B cell (primary cell): ENCODE results near the gene BLOC1S1. TPM values are rescaled to one million over a fixed set of nuclear protein-coding genes. Genes with fewer than 3 reads are reported as not detected.

Experiments
- ATAC-seq: fragments of 200-7000 bp; cut with Tn5 transposase; one replicate; pipeline ENCODE4 v1.10.0; 2021; ENCODE audit warnings: low read depth, mild to moderate bottlenecking, moderate number of reproducible peaks, moderate library complexity
- CTCF ChIA-PET: fragments of 350-600 bp; sonication (Branson Sonifier 250); formaldehyde crosslinking; loops from one replicate; lab custom pipeline; 2021; ENCODE audit warnings: antibody characterized with exemption, inconsistent platforms; lab: Charles Lee
- POLR2A ChIA-PET: fragments of 350-600 bp; sonication (Branson Sonifier 250); formaldehyde crosslinking; loops from one replicate; lab custom pipeline; 2021; ENCODE audit warnings: antibody characterized with exemption; lab: Charles Lee
- DNase-seq: peaks from one replicate; pipeline ENCODE4 v3.0.0; 2013
- H2AFZ ChIP-seq: 2 replicates; pipeline ENCODE4 v1.6.1; 2012; ENCODE audit warnings: mild to moderate bottlenecking, low read depth, low read length; ENCODE audit not compliant: insufficient read depth, poor library complexity, severe bottlenecking
- H3K27ac ChIP-seq, 2 donors: 1 replicate in 1 of 2; 2 replicates in 1 of 2; pipeline ENCODE4 v1.5.1; 2012 to 2013; ENCODE audit warnings: low read length in 2 of 2, mild to moderate bottlenecking in 2 of 2, moderate library complexity in 1 of 2
- H3K27me3 ChIP-seq, 4 experiments: fragments of 200-600 bp in 1 of 4; sonication (generic) in 1 of 4; replicated peaks in 1 of 4; 1 replicate in 2 of 4; 2 replicates in 2 of 4; pipeline versions ENCODE4 v1.6.1 to v1.7.0; 2013 to 2016; ENCODE audit warnings: low read length in 3 of 4, mild to moderate bottlenecking in 2 of 4, mixed read lengths in 1 of 4, moderate library complexity in 1 of 4; ENCODE audit not compliant: insufficient read depth in 4 of 4, control insufficient read depth in 3 of 4; ENCODE audit errors: control extremely low read depth in 1 of 4
- H3K36me3 ChIP-seq, 2 experiments: replicated peaks in 1 of 2; 1 replicate in 1 of 2; 2 replicates in 1 of 2; pipeline versions ENCODE4 v1.6.1 to v1.7.1; 2013; ENCODE audit warnings: low read length in 1 of 2; ENCODE audit not compliant: insufficient read depth in 2 of 2, control insufficient read depth in 1 of 2; ENCODE audit errors: control extremely low read depth in 1 of 2, extremely low read depth in 1 of 2
- H3K4me1 ChIP-seq, 2 donors: fragments of 200-600 bp in 1 of 2; sonication (generic) in 1 of 2; 1 replicate in 1 of 2; 2 replicates in 1 of 2; pipeline versions ENCODE4 v1.5.1 to v1.6.1; 2013 to 2017; ENCODE audit warnings: low read length in 2 of 2; ENCODE audit not compliant: control insufficient read depth in 2 of 2, insufficient read depth in 2 of 2
- H3K4me2 ChIP-seq: replicated peaks from 2 replicates; pipeline ENCODE3; 2012; ENCODE audit warnings: mild to moderate bottlenecking, low read depth, low read length; ENCODE audit not compliant: poor library complexity, severe bottlenecking
- H3K4me3 ChIP-seq, 5 experiments: fragments of 200-600 bp in 1 of 5; sonication (generic) in 1 of 5; 1 replicate in 3 of 5; 2 replicates in 2 of 5; pipeline versions ENCODE4 v1.5.1 to v1.7.0; 2011 to 2016; ENCODE audit warnings: low read length in 4 of 5, mild to moderate bottlenecking in 4 of 5, low read depth in 2 of 5, control low read depth in 1 of 5, moderate library complexity in 1 of 5; ENCODE audit not compliant: insufficient read depth in 1 of 5; ENCODE audit errors: control extremely low read depth in 1 of 5, extremely low read depth in 1 of 5
- H3K79me2 ChIP-seq: fragments of 200-600 bp; sonication (generic); one replicate; pipeline ENCODE4 v1.6.0; 2016; ENCODE audit warnings: low read length; ENCODE audit not compliant: control insufficient read depth, insufficient read depth
- H3K9ac ChIP-seq: fragments of 200-600 bp; sonication (generic); 2 replicates; pipeline ENCODE4 v1.6.1; 2017; ENCODE audit warnings: mild to moderate bottlenecking, low read length, moderate library complexity
- H3K9me3 ChIP-seq, 3 donors: one replicate each; pipeline versions ENCODE4 v1.6.1 to v1.7.1; 2013; ENCODE audit warnings: low read length in 2 of 3; ENCODE audit not compliant: control insufficient read depth in 2 of 3, insufficient read depth in 1 of 3; ENCODE audit errors: control extremely low read depth in 1 of 3
- H4K20me1 ChIP-seq: 2 replicates; pipeline ENCODE4 v1.6.0; 2012; ENCODE audit warnings: mild to moderate bottlenecking, low read length; ENCODE audit not compliant: insufficient read depth, control insufficient read depth, poor library complexity, severe bottlenecking
- H3K27ac Mint-ChIP-seq: one replicate; pipeline ENCODE4 v1.8.0; 2021; ENCODE audit warnings: mixed read lengths
- H3K27me3 Mint-ChIP-seq: one replicate; pipeline ENCODE4 v1.8.0; 2021; ENCODE audit warnings: mixed read lengths
- H3K4me1 Mint-ChIP-seq: one replicate; pipeline ENCODE4 v1.8.0; 2021; ENCODE audit warnings: mixed read lengths
- H3K4me3 Mint-ChIP-seq: one replicate; pipeline ENCODE4 v1.8.0; 2021; ENCODE audit warnings: mixed read lengths
- H3K9me3 Mint-ChIP-seq: one replicate; pipeline ENCODE4 v1.8.0; 2022; ENCODE audit warnings: mixed read lengths; ENCODE audit not compliant: insufficient read depth
- EZH2 ChIP-seq: IDR thresholded peaks from 2 replicates; pipeline ENCODE4 v1.6.1; 2012; ENCODE audit warnings: borderline replicate concordance, low read depth, mild to moderate bottlenecking, moderate library complexity, low read length; ENCODE audit not compliant: insufficient read depth, poor library complexity, severe bottlenecking
- WGBS: methylation state at CpG from one replicate; pipeline ENCODE4 v1.1.5; 2013; ENCODE audit warnings: missing lambda C conversion rate; ENCODE audit not compliant: insufficient coverage; 5-methylcytosine and 5-hydroxymethylcytosine counted together
- intact Hi-C: fragments of 100-400 bp; cut with micrococcal nuclease; formaldehyde crosslinking; loops from one replicate; pipeline ENCODE4 v1.10.0; 2022
- polyA plus RNA-seq: library from polyadenylated mRNA; depleted of rRNA; stranded (reverse); fragments of >200 nt; gene quantifications from 2 replicates; pipeline ENCODE4 v1.2.3, GENCODE V29; 2012
- total RNA-seq, 2 donors: library from RNA; stranded (reverse); fragments of 120-200 nt in 1 of 2; gene quantifications; 1 replicate in 1 of 2; 2 replicates in 1 of 2; pipeline versions ENCODE4 v1.2.3 to v1.2.4, GENCODE V29; 2013 to 2022
- TF ChIP-seq, protein P1 (sequence below): fragments of 200-600 bp; IDR thresholded peaks from one replicate; pipeline ENCODE4 v1.8.0; 2022; ENCODE audit warnings: antibody characterized with exemption, mild to moderate bottlenecking

The BLOC1S1 gene
- total and polyA plus RNA-seq, 2 donors (not counting 1 experiment from before 2014, with no cell fraction given), result 71.1 to 229 TPM

DNA sequence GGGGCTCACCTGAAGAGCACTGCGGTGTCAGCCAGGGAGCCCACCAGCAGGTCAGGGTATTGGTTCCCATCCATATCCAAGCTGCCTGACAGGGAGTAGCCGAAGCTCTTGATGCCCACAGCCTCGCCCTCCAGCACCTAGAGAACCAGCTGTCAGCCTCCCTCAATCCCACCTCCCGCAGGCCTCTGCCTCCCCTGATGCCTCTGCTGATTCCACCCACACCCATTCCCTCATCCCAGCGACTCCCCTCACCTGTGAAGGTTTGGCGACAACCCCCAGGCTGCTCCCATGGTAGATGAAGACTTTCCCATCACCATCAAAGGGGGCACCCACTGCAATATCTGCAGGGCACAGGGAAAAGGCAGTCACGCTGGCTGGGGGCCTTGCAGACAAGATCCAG, 18.2 kb upstream of the BLOC1S1 start:
- no peaks in the 10 kb centered on the region for H3K79me2 ChIP-seq
- H4K20me1 ChIP-seq, result no peaks in the 10 kb centered on the region
- H3K9ac ChIP-seq, result no peak overlapping the region
- Mint-ChIP-seq H3K4me1 (no peaks in the 10 kb centered on the region), H3K4me3 (no peak overlapping the region), H3K27me3 (no peaks in the 10 kb centered on the region), H3K9me3 (no peaks in the 10 kb centered on the region), H3K27ac (no peak overlapping the region)
- CTCF ChIA-PET, result no interaction called here
- H3K36me3 ChIP-seq, result no peaks in the 10 kb centered on the region
- H2AFZ ChIP-seq, result no peak overlapping the region
- POLR2A ChIA-PET, result no interaction called here
- 89% methylated on average over 5 of the region's 7 CpGs for WGBS
- no peak for TF ChIP-seq EZH2
- TF ChIP-seq, protein P1, sequence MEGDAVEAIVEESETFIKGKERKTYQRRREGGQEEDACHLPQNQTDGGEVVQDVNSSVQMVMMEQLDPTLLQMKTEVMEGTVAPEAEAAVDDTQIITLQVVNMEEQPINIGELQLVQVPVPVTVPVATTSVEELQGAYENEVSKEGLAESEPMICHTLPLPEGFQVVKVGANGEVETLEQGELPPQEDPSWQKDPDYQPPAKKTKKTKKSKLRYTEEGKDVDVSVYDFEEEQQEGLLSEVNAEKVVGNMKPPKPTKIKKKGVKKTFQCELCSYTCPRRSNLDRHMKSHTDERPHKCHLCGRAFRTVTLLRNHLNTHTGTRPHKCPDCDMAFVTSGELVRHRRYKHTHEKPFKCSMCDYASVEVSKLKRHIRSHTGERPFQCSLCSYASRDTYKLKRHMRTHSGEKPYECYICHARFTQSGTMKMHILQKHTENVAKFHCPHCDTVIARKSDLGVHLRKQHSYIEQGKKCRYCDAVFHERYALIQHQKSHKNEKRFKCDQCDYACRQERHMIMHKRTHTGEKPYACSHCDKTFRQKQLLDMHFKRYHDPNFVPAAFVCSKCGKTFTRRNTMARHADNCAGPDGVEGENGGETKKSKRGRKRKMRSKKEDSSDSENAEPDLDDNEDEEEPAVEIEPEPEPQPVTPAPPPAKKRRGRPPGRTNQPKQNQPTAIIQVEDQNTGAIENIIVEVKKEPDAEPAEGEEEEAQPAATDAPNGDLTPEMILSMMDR, result no peak
- DNase-seq (no peak), ATAC-seq (no peak)
- H3K27ac ChIP-seq, result no peak overlapping the region
- H3K4me1 ChIP-seq, result no peaks in the 10 kb centered on the region
- H3K4me3 ChIP-seq, result no peak overlapping the region
- H3K9me3 ChIP-seq, result no peaks in the 10 kb centered on the region
- no peak overlapping the region for H3K4me2 ChIP-seq
- intact Hi-C loops, result no loop called here
- peaks cover 0 to 3% (median 0%) of the 10 kb centered on the region in 4 experiments for H3K27me3 ChIP-seq

DNA sequence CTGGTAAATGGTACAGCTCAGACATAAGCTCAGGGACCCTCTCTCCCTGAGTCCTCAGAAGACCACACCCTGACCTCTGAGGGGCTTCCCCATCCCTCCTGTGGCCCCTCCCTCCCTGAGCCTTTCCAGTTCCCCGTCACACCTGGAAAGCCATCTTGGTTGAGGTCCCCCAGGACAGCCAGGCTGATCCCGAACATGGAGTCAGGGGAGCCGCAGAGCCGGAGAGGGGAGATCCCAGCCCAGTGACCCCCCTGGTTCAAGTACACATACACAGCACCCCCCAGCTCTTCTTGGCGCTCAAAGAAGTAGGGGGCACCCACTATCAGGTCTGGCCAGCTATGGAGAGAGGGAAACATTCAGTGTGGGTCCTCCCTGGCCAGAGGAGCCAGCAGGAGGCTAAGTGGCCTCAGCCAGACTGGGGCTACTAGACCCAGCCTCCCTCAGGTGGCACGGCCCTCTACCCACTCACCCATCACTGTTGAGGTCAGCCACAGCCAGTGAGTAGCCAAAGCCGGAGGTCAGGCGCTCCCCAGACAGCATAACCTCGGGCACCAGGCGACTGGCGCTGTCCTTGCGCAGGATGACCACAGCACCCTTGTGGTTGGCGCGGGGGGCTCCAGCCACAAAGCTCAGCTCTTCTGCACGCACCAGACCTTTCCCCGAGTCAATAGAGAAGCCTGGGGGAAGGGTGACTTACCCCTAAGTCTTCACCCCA, 17.4 kb upstream of the BLOC1S1 start:
- H3K27me3 Mint-ChIP-seq, result no peaks in the 10 kb centered on the region

More for the DNA sequence above, 17.4 kb upstream of the BLOC1S1 start:
- no peaks in the 10 kb centered on the region for H4K20me1 ChIP-seq
- H3K4me3 Mint-ChIP-seq, result no peak overlapping the region
- H3K27ac ChIP-seq, result no peak overlapping the region
- DNase-seq (no peak), ATAC-seq (no peak)
- no peaks in the 10 kb centered on the region for H3K36me3 ChIP-seq
- no peaks in the 10 kb centered on the region for H3K9me3 Mint-ChIP-seq
- no peak overlapping the region for H3K4me2 ChIP-seq
- H3K9ac ChIP-seq, result no peak overlapping the region
- H3K4me3 ChIP-seq, result no peak overlapping the region
- no peaks in the 10 kb centered on the region for H3K4me1 ChIP-seq
- intact Hi-C loops, result no loop called here
- ChIA-PET CTCF (no interaction called here), POLR2A (no interaction called here)
- no peak overlapping the region for H2AFZ ChIP-seq
- H3K9me3 ChIP-seq, result no peaks in the 10 kb centered on the region
- no peak overlapping the region for H3K27ac Mint-ChIP-seq
- H3K79me2 ChIP-seq, result no peaks in the 10 kb centered on the region
- no peaks in the 10 kb centered on the region for H3K4me1 Mint-ChIP-seq
- 90% methylated on average over 10 of the region's 16 CpGs for WGBS
- TF ChIP-seq EZH2, result no peak
- TF ChIP-seq, protein P1, result no peak
- peaks cover 0 to 3% (median 0%) of the 10 kb centered on the region in 4 experiments for H3K27me3 ChIP-seq
